PFSK-1 (cell line): Measurements from ENCODE around the gene RBMS3.

Experiments
- FOXP2 ChIP-seq: optimal IDR thresholded peaks from 2 replicates; pipeline ENCODE3; 2011; ENCODE audit warnings: borderline replicate concordance, control low read depth, inconsistent platforms; ENCODE audit not compliant: insufficient read depth; ENCODE audit errors: extremely low read length, extremely low read depth
- POLR2AphosphoS5 ChIP-seq: IDR thresholded peaks from 2 replicates; pipeline ENCODE4 v1.6.1; 2012; ENCODE audit warnings: low read depth, mild to moderate bottlenecking, control low read depth, low read length, moderate library complexity
- SIN3A ChIP-seq: IDR thresholded peaks from 2 replicates; pipeline ENCODE4 v1.6.1; 2012; ENCODE audit warnings: mild to moderate bottlenecking, low read length, moderate library complexity, borderline replicate concordance; ENCODE audit not compliant: insufficient read depth
- TAF1 ChIP-seq: IDR thresholded peaks from 2 replicates; pipeline ENCODE4 v1.6.1; 2012; ENCODE audit warnings: low read length, control low read depth, borderline replicate concordance; ENCODE audit not compliant: insufficient read depth
- TF ChIP-seq, protein P1 (sequence below), 2 experiments: IDR thresholded peaks; 2 replicates each; pipeline versions ENCODE4 v1.6.1 to v1.8.0; 2011 to 2012; ENCODE audit warnings: low read depth in 2 of 2, low read length in 2 of 2, control low read depth in 1 of 2, inconsistent platforms in 1 of 2, mild to moderate bottlenecking in 1 of 2, moderate library complexity in 1 of 2; ENCODE audit not compliant: insufficient read depth in 1 of 2

Gene RBMS3

DNA sequence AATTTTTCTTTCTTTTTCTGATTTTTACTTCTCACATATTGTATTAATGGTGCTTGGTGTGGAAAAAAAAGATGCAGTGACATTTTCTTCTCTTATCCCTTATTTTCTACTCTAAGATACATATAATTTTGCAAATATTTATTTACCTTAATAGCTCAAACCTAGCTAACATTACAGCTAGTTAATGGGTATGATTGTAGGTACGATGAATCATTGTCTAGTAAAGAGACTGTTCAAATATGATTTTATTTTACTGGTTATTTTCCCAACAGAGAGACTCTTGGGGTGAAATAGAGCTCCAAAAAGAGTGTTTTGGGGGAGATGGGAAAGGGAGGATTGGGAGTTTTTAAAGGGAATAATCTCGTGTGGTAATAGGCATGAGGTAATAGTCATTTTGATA, 206.0 kb downstream of the RBMS3 start:
- TF ChIP-seq, protein P1, sequence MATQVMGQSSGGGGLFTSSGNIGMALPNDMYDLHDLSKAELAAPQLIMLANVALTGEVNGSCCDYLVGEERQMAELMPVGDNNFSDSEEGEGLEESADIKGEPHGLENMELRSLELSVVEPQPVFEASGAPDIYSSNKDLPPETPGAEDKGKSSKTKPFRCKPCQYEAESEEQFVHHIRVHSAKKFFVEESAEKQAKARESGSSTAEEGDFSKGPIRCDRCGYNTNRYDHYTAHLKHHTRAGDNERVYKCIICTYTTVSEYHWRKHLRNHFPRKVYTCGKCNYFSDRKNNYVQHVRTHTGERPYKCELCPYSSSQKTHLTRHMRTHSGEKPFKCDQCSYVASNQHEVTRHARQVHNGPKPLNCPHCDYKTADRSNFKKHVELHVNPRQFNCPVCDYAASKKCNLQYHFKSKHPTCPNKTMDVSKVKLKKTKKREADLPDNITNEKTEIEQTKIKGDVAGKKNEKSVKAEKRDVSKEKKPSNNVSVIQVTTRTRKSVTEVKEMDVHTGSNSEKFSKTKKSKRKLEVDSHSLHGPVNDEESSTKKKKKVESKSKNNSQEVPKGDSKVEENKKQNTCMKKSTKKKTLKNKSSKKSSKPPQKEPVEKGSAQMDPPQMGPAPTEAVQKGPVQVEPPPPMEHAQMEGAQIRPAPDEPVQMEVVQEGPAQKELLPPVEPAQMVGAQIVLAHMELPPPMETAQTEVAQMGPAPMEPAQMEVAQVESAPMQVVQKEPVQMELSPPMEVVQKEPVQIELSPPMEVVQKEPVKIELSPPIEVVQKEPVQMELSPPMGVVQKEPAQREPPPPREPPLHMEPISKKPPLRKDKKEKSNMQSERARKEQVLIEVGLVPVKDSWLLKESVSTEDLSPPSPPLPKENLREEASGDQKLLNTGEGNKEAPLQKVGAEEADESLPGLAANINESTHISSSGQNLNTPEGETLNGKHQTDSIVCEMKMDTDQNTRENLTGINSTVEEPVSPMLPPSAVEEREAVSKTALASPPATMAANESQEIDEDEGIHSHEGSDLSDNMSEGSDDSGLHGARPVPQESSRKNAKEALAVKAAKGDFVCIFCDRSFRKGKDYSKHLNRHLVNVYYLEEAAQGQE (IDR thresholded peaks at IDR 0.05; ENCODE audit: insufficient read depth in 1 of 2, low read depth in 2 of 2, low read length in 2 of 2), result no peak

GRCh38 chr3:29488922-29489321, 208.1 kb downstream of the RBMS3 start:
- TF ChIP-seq TAF1, result no peak
- no peak for TF ChIP-seq SIN3A

GRCh38 chr3:29493109-29493508, 212.2 kb downstream of the RBMS3 start:
- TF ChIP-seq, protein P1 (IDR thresholded peaks at IDR 0.05; ENCODE audit: insufficient read depth in 1 of 2, low read depth in 2 of 2, low read length in 2 of 2), result no peak
- TF ChIP-seq FOXP2 (no peak), TAF1 (no peak)

DNA sequence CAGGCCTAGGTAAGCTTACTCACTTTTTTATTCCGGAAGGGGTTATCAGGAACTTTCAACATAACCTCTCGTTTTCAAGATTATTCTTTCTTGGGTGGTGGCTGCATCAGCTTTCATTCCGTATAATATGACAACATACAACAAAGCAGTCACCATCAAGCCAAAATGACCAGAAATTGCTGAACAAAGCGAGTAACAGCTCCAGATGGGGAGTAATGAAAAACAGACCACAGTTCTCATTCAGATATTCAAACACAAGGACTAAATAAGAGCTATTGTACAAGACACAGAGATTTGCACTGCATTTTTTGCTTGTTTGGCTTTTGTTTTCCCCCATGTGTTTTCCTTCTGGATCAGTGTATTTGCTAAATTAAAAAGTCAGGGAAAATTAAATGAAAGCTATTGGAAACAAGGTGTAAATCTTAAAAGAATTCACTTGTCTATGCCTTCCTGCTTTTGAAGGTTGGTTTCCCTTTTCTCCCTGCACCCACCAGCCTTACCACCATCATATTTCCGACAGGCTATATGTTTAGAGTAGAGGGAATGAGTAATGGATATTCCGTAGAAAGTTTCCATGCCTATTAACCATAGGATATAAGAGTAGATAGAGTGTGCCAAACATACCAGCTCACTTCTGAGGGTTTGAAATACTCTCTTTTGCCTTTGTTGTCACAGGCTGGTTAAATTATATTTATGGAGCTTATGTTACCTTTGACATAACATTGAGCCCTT, 213.6 kb downstream of the RBMS3 start:
- TF ChIP-seq SIN3A (no peak), POLR2AphosphoS5 (no peak)

GRCh38 chr3:29497282-29497681, 216.4 kb downstream of the RBMS3 start:
- TF ChIP-seq TAF1 (no peak), POLR2AphosphoS5 (no peak), SIN3A (no peak), FOXP2 (no peak)
- TF ChIP-seq, protein P1 (IDR thresholded peaks at IDR 0.05; ENCODE audit: insufficient read depth in 1 of 2, low read depth in 2 of 2, low read length in 2 of 2), result no peak

- TF ChIP-seq TAF1 (no peak), SIN3A (no peak), POLR2AphosphoS5 (no peak), FOXP2 (no peak)
- TF ChIP-seq, protein P1 (IDR thresholded peaks at IDR 0.05; ENCODE audit: insufficient read depth in 1 of 2, low read depth in 2 of 2, low read length in 2 of 2), result no peak
Measured at GRCh38 chr3:29502771-29503170, 221.9 kb downstream of the RBMS3 start.
